Bronchial epithelial cell (primary cell): Measurements from ENCODE around the gene MMD. TPM values are rescaled to one million over a fixed set of nuclear protein-coding genes. Genes with fewer than 3 reads are reported as not detected.

ENCODE experiments used
- DNase-seq: peaks from one replicate; pipeline ENCODE4 v3.0.0-alpha.2; 2010; ENCODE audit warnings: low read depth
- FAIRE-seq: peaks from 2 replicates; lab custom pipeline; 2011; peaks lifted over from hg19 to GRCh38; lab: Jason Lieb, UNC
- H3K27me3 ChIP-seq: 2 replicates; pipeline ENCODE4 v1.5.1; 2011; ENCODE audit warnings: low read length; ENCODE audit not compliant: control insufficient read depth, insufficient read depth
- H3K36me3 ChIP-seq: 2 replicates; pipeline ENCODE4 v1.5.1; 2011; ENCODE audit warnings: low read length; ENCODE audit not compliant: control insufficient read depth, insufficient read depth
- H3K4me3 ChIP-seq: 2 replicates; pipeline ENCODE4 v1.5.1; 2011; ENCODE audit warnings: mild to moderate bottlenecking, low read depth, low read length, control low read depth
- CTCF ChIP-seq: IDR thresholded peaks from 2 replicates; pipeline ENCODE4 v1.5.1; 2011; ENCODE audit warnings: mild to moderate bottlenecking, moderate library complexity, low read length, control low read depth, inconsistent platforms; ENCODE audit not compliant: insufficient read depth, severe bottlenecking
- total RNA-seq: library from RNA; depleted of rRNA; stranded (reverse); fragments of >200 nt; gene quantifications from 2 replicates; pipeline ENCODE4 v1.2.1, GENCODE V29; 2014

MMD gene
- total RNA-seq, 1 donor from 2014 or later, result 6.3 TPM

GRCh38 chr17:55348749-55349354, 72.8 kb downstream of the MMD start:
- Histone ChIP-seq H3K4me3 (no peak overlapping the region), H3K36me3 (no peaks in the 10 kb centered on the region), H3K27me3 (no peaks in the 10 kb centered on the region)
- TF ChIP-seq CTCF, result peak; percentile 79
- FAIRE-seq (no peak), DNase-seq (peak; percentile 37)

GRCh38 chr17:55347341-55347740, 74.3 kb downstream of the MMD start:
- TF ChIP-seq CTCF, result no peak
- no peak overlapping the region for H3K4me3 ChIP-seq
- H3K36me3 ChIP-seq, result no peaks in the 10 kb centered on the region
- FAIRE-seq, result no peak
- no peaks in the 10 kb centered on the region for H3K27me3 ChIP-seq
- no peak for DNase-seq

GRCh38 chr17:55346658-55347057, 75.0 kb downstream of the MMD start:
- Histone ChIP-seq H3K36me3 (no peaks in the 10 kb centered on the region), H3K27me3 (no peaks in the 10 kb centered on the region), H3K4me3 (no peak overlapping the region)
- DNase-seq (no peak), FAIRE-seq (no peak)
- no peak for TF ChIP-seq CTCF

- no peaks in the 10 kb centered on the region for H3K27me3 ChIP-seq
- no peak for FAIRE-seq
- no peak overlapping the region for H3K4me3 ChIP-seq
- DNase-seq, result no peak
- TF ChIP-seq CTCF, result no peak
- H3K36me3 ChIP-seq, result no peaks in the 10 kb centered on the region
Measured at GRCh38 chr17:55345132-55345531, 76.5 kb downstream of the MMD start.

DNA sequence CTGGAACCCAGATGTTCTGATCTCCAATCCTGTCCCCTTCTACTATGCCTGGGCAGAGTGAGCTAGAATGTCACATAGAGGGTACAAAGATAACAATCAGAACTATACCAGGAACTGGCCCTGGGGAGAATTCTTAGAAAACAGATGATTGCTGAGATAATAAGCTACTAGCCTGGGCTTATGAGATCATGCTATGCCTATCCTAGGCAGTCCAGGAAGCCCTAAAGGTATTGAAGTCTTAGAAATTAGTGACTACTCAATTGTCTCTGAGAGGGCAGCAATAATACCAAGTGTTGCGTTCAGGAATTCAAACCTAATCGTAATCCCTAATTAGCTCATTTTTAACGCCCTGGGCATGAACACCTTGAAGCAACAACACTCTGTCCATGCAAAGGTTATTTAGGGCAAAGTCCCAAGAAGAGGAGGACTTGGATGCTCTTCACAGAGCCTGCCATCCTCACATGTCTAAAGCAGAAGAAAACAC, 77.1 kb downstream of the MMD start:
- no peak for TF ChIP-seq CTCF
- Histone ChIP-seq H3K4me3 (no peak overlapping the region), H3K27me3 (no peaks in the 10 kb centered on the region), H3K36me3 (no peaks in the 10 kb centered on the region)
- no peak for DNase-seq
- FAIRE-seq, result no peak

DNA sequence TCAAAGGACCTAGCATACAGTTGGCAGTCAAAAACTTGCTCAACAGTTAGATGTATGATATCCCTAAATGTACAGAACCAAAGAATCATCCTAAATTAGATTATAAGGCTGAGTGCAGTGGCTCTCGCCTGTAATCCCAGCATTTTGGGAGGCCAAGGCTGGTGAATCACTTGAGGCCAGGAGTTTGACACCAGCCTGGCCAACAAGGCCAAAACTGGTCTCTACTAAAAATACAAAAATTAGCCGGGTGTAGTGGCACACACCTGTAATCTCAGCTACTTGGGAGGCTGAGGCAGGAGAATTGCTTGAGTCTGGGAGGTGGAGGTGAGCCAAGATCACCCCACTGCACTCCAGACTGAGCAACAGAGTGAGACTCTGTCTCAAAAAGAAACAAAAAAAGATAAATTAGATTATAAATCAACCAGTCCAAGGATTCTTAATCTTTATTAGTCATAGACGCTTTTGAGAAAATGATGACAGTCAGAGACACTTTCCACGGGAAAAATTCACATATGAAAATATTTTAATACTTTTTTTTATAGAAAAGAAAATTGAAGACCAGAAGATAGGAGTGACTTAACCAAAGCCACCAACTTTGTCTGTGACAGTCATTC, 77.6 kb downstream of the MMD start:
- Histone ChIP-seq H3K36me3 (no peaks in the 10 kb centered on the region), H3K4me3 (no peak overlapping the region), H3K27me3 (peaks cover 2% of the 10 kb centered on the region)
- no peak for TF ChIP-seq CTCF
- FAIRE-seq, result no peak
- DNase-seq, result no peak
